Tibial nerve (tissue), 3 donors: ENCODE results near the gene FOSL2.

Source experiments
- POLR2A ChIP-seq, 2 donors: fragments of 450-650 bp; IDR thresholded peaks; one replicate each; pipeline ENCODE4 v1.6.1; 2017; ENCODE audit warnings: antibody characterized with exemption in 2 of 2, mild to moderate bottlenecking in 2 of 2, moderate library complexity in 2 of 2
- TF ChIP-seq, protein P1 (sequence below), 5 experiments: fragments of 200-600 bp in 3 of 5; fragments of 450-650 bp in 2 of 5; sonication (generic) in 3 of 5; IDR thresholded peaks; one replicate each; pipeline ENCODE4 v1.5.1; 2016 to 2019; ENCODE audit warnings: antibody characterized with exemption in 5 of 5, mild to moderate bottlenecking in 3 of 5, moderate library complexity in 2 of 5

DNA sequence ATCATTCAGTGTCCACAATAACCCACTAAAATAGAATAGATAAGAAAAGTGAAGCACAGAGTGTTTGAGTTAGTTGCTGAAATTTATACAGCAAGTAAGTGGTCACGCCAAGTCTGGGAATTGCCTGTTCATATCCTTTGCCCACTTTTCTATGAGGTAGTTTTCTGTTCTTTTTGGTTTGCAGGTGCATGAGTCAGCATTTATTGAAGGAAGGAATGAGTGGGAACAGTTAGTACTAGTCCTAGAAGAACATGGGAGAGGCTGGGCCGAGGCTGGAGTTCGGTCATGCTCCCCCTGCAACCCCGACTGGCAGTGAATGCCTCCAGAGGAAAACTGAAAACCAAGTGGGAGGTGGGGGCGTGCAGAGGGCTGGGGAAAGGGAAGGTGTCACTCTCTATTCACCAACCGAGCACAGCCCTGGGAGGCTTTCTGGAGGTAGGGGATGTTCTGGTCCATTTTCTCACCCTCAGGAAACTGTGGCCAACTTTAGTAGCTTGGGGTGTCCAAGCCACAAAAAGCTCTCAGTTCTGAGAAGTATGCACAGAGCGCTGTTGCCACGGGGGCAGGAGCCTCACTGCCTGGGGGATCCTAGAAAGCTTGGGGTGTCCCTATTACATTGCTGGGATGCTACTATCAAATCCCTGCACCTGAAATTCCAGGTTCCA, 41.4 kb downstream of the FOSL2 start:
- TF ChIP-seq, protein P1, sequence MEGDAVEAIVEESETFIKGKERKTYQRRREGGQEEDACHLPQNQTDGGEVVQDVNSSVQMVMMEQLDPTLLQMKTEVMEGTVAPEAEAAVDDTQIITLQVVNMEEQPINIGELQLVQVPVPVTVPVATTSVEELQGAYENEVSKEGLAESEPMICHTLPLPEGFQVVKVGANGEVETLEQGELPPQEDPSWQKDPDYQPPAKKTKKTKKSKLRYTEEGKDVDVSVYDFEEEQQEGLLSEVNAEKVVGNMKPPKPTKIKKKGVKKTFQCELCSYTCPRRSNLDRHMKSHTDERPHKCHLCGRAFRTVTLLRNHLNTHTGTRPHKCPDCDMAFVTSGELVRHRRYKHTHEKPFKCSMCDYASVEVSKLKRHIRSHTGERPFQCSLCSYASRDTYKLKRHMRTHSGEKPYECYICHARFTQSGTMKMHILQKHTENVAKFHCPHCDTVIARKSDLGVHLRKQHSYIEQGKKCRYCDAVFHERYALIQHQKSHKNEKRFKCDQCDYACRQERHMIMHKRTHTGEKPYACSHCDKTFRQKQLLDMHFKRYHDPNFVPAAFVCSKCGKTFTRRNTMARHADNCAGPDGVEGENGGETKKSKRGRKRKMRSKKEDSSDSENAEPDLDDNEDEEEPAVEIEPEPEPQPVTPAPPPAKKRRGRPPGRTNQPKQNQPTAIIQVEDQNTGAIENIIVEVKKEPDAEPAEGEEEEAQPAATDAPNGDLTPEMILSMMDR (IDR thresholded peaks at IDR 0.05), result no peak
- no peak for TF ChIP-seq POLR2A (IDR thresholded peaks at IDR 0.05)
